Cerebellar cortex (tissue), 1 donor: ENCODE data around the gene KIF5C.
A peak's percentile ranks its signal among the peaks of the same experiment; 100 is the strongest.

Experiments used
- DNase-seq: peaks from one replicate; pipeline ENCODE4 v3.0.0-alpha.2; 2015; ENCODE audit warnings: low spot score

KIF5C gene

GRCh38 chr2:148924514-148925178 lies 49.6 kb downstream of the KIF5C start:
- no peak for DNase-seq

DNA sequence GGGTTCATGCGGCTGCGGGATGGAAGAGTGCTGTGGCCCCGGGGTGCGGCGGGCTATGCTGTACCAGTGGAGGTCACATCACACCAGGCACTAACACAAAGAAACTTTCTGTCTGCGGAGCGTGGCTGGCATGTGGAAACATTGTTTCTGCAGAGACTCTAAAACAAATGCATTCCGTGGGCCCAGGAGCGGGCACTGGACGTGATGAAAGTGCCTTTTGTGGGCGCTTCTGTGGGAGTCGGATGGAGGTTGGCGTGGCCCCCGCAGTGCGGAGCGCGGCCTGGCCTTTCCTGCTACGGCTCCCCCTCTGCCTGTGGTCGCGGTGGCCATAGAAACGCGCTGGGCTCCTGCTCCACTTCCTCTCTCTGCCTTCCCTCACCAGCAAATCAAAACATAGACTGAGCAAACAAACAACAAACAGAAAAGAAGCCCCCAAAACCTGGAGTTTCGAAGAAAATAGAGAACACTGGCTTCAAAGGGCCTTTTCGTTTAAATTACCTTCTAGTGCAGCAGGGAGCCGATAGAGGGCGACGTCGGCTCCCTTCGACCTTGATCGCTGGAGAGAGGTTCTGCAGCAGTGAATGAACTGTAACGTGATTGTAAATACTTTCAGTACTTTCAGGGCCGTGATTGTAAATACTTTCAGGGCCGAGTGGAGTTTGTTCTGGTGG lies 51.4 kb downstream of the KIF5C start:
- peak; percentile 83 for DNase-seq

DNA sequence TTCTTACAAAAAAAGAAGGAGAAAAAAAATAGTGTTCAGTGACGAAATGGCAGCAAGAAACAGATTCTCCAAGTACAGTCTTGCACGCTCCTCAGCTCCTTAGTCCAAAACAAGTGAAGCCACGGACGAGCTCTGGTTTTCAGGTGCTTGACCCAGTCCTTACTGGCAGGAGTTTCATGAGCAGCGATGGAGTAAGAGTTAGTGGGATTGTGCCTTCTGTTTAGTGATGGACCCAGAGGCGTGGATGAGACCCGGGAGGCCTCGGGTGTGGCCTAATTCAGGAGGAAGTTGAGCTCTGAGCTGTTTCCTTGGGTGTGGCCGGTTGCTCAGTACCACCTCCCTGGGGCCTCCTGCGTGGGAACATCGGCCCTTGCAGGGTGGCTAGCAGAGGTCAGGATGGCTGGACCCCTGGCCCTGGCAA lies 52.0 kb downstream of the KIF5C start:
- DNase-seq, result no peak

GRCh38 chr2:148928395-148928794 lies 53.4 kb downstream of the KIF5C start:
- no peak for DNase-seq

DNA sequence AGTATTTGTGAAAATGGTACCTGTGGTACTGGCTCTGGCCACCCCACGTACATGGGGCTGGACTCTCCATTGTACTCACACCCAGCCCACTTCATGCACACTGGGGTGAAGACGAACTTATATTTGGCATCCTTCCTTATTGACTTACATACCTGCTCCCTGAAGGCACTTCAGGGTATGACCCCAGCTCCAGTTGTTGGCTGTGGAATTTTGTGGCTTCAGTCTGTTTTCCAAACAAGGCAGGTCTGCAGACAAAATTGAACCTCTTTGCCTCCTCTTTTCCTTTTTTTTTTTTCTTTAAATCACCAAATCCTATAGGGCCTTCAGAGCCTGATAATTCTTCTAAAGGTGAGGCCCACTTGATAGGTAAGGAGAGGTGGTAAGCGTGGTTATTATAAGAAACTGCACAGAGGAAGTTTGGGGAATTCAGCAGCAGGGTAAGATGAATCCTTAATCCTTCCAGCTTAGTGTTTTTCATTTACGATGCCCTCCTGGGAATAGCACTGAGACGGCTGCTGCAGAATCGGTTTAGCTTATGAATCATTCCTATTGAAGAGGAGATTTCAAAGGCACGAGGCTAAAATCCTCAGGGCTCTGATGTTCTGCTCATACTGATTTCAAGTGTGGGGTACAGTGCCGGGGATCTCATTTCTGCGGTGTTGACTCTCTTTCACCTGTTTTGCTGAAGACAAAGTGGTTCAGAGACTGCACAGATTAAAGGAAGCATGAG lies 55.2 kb downstream of the KIF5C start:
- DNase-seq, result no peak

- no peak for DNase-seq
Observed at GRCh38 chr2:148932536-148932935, 57.5 kb downstream of the KIF5C start.

- no peak for DNase-seq
Observed at GRCh38 chr2:148933456-148933855, 58.4 kb downstream of the KIF5C start.

DNA sequence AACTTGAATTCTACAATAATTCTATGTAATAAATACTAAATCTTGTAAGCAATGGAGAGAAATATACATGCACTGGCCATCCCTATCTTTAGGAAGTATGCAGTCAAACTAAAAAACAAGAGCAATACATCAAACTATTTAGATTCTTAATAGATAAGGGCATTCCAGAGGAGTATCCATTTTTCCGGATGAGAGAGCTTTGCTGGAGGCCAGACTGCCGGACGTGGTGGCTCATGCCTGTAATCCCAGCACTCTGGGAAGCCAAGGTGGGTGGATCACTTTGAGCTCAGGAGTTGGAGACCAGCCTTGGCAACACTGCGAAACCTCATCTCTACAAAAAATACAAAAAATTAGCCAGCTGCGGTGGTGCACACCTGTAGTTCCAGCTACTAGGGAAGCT lies 60.8 kb downstream of the KIF5C start:
- DNase-seq, result no peak

- peak; percentile 58 for DNase-seq
Observed at GRCh38 chr2:148936857-148937450, 61.9 kb downstream of the KIF5C start.

- no peak for DNase-seq
Observed at GRCh38 chr2:148939271-148939670, 64.2 kb downstream of the KIF5C start.

DNA sequence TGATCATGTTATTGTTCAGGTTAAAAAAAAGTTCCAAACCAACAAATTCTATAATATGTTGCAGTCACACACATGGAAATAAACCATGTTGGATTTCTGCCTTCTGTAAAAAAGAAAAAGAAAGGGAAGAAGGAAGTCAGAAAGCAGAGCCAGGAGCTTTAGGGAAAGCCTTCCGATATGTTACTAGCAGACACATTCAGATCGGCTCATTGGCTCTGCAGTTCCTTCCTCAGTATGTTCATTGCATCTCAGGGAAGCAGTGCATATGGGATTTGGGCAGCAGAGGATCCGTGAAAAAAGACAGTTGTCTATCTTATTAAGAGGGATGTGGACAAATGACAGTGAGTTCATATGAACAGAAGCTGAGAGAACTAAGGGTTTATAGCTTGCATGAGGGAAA lies 68.1 kb downstream of the KIF5C start:
- DNase-seq, result no peak

DNA sequence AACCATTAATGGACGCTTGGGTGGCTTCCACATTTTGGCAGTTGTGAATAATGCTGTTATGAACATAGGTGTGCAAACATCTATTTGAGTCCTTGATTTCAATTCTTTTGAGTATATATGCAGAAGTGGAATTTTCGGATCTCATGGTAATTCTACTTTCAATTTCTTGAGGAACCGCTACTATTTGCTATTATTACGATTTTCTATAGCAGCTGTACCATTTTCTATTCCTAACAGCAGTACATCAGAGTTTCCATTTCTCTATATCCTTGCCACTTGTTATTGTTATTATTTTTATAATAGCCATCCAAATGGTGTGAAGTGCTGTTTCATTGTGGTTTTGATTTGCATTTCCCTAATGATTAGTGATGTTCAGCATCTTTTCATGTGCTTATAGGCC lies 69.5 kb downstream of the KIF5C start:
- no peak for DNase-seq

GRCh38 chr2:148947299-148947698 lies 72.3 kb downstream of the KIF5C start:
- DNase-seq, result no peak

GRCh38 chr2:148948868-148949267 lies 73.8 kb downstream of the KIF5C start:
- DNase-seq, result no peak

GRCh38 chr2:148949348-148949747 lies 74.3 kb downstream of the KIF5C start:
- DNase-seq, result no peak

GRCh38 chr2:148952621-148953020 lies 77.6 kb downstream of the KIF5C start:
- DNase-seq, result no peak

- DNase-seq, result no peak
Observed at GRCh38 chr2:148953426-148953825, 78.4 kb downstream of the KIF5C start.

DNA sequence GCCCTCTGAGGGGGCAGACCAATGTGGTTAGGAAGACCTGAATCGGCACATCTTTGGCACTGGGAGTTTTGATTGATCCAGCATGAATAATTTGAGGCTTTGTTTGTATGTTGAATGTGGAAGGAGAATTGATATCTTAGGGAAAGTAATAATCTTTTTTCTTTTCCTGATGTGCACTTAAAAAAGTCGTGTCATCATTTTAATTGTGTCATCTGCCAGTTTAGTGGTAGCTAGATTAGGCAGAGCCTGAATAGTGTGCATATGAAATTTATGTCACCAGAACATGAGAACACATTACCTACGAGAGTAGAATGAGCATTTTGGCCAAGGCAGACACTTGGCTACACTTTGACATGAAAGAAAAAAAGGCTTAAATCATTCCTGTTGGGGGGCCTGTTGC lies 79.5 kb downstream of the KIF5C start:
- no peak for DNase-seq

DNA sequence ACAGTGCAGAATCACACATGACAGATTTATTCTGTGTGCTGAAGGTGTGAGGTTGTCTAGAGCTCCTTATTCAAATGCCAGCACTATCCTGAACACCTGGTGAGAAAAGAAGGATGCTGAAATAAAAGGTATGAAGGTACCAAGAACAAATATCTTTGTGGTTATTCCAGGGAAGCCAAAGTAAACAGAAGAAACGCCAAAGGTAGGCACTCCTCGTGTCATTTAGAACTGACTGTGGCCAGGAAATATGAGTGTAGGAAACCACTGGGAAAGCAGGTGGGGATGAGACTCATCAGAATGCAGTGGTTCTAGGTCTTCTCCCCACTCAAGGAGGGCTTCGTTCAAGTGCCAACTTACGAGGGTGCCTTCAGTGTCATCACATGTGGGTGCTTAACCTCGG lies 80.8 kb downstream of the KIF5C start:
- DNase-seq, result no peak

DNA sequence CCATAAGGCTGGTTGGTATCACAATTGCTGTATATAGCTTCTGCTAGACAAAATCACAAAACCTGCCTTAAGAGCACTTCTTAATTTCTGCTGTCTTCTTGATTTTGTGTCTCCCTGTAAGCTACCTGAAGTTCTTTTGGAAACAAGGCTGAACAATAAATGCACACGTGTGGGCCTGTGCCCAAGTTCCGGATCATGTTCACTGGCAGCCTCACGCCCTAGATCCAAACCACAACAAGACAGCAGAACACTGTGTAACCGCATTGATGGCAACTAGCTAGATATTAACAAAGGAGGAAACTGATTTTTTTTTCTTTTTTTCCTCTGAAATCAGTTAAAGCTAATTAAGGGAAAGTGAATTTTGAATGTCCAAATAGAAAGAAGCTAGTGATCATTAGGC lies 82.0 kb downstream of the KIF5C start:
- peak; percentile 95 for DNase-seq

GRCh38 chr2:148959745-148960144 lies 84.7 kb downstream of the KIF5C start:
- DNase-seq, result no peak

GRCh38 chr2:148960483-148960882 lies 85.5 kb downstream of the KIF5C start:
- DNase-seq, result no peak

GRCh38 chr2:148963461-148963860 lies 88.4 kb downstream of the KIF5C start:
- DNase-seq, result peak; percentile 93
